Measurements from ENCODE around the gene CBLC.

- no peak for TF ChIP-seq CTCF (optimal IDR thresholded peaks at IDR 0.05 in 1 of 3, IDR thresholded peaks at IDR 0.05 in 1 of 3, conservative IDR thresholded peaks at IDR 0.05 in 1 of 3; ENCODE audit: extremely low read depth in 1 of 3, insufficient read depth in 2 of 3, low read length in 3 of 3)
- TF ChIP-seq EZH2 (IDR thresholded peaks at IDR 0.05; ENCODE audit: low read length): no peak
Measured at GRCh38 chr19:44812142-44812718, 34.5 kb downstream of the CBLC start.

Data from keratinocyte (primary cell).